Measurements from ENCODE around the gene GUCA1A. TPM values are rescaled to one million over a fixed set of nuclear protein-coding genes. Genes with fewer than 3 reads are reported as not detected.

Gene GUCA1A
- total RNA-seq, 1 experiment from 2014 or later = not detected

DNA sequence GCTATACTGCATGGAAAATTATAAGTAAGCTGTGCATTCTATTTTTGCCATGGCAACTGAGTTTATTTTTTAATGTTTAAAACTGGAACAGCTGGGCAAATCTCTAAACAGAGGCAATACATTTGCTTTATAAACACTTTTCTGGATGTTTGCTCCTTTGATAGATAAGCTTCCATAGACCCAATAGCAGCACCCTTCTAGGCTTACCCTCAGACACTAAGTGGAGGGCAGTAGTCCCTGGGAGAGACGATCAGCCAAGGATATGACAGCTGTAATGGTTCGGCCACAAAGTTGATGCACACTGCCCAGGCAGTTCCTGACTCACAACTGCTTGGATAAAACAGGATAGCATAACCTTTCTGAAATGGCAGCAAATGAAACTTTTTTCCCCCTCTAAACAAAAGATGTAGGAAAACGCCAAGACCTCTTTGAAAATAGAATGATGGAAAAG lies 53.0 kb downstream of the GUCA1A start:
- Histone ChIP-seq H3K4me2 (ENCODE audit: low read length) (peak overlapping the region; percentile 78), H3K27ac (ENCODE audit: low read depth, low read length) (peak overlapping the region; percentile 84)
- no peak for TF ChIP-seq EZH2 (IDR thresholded peaks at IDR 0.05)
- no peak for TF ChIP-seq ZNF274 (IDR thresholded peaks at IDR 0.05; ENCODE audit: low read depth, low read length)
- TF ChIP-seq JUND (IDR thresholded peaks at IDR 0.05) = no peak
- TF ChIP-seq EGR1 (IDR thresholded peaks at IDR 0.05; ENCODE audit: low read depth) = no peak
- TF ChIP-seq, protein P1, sequence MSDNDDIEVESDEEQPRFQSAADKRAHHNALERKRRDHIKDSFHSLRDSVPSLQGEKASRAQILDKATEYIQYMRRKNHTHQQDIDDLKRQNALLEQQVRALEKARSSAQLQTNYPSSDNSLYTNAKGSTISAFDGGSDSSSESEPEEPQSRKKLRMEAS (IDR thresholded peaks at IDR 0.05) = no peak

GRCh38 chr6:42226645-42227143 lies 53.5 kb downstream of the GUCA1A start:
- H3K36me3 ChIP-seq (ENCODE audit: control insufficient read depth in 1 of 2, insufficient read depth in 2 of 2, low read length in 2 of 2) = no peaks in the 10 kb centered on the region
- ChIA-PET CTCF (interaction anchor here (1.8 to 3.0 kb wide), 4 partner anchors 12 to 439 kb away, joined by 5 to 13 read pairs (median 10); partner anchors contain the start of gene TOMM6), POLR2A (interaction anchor here (1.1 to 2.0 kb wide), 5 partner anchors 10 to 555 kb away, joined by 3 to 12 read pairs (median 5); partner anchors contain the start of gene BICRAL), RAD21 (ENCODE audit: low non-redundant PET in 1 of 2, low total read pairs in 2 of 2, uncharacterized antibody in 2 of 2, unreplicated experiment in 2 of 2) (no interaction called here)
- peak; percentile 85 for ATAC-seq
- no peaks in the 10 kb centered on the region for H3K9me2 ChIP-seq (ENCODE audit: insufficient read depth)
- BruUV-seq (replicated peaks) = no TSS peak
- no peaks in the 10 kb centered on the region for H3K9me3 ChIP-seq (ENCODE audit: control insufficient read depth in 1 of 2, insufficient read depth in 1 of 2, low read depth in 1 of 2, low read length in 2 of 2)
- DNase-seq (ENCODE audit: low read depth, low spot score) = peak; percentile 98
- H3K4me1 ChIP-seq (ENCODE audit: control insufficient read depth in 1 of 2, insufficient read depth in 2 of 2, low read length in 2 of 2) = peaks cover 47 to 81% of the 10 kb centered on the region in 2 experiments
- no peaks in the 10 kb centered on the region for H3K27me3 ChIP-seq (ENCODE audit: insufficient read depth, low read length)
- H2AFZ ChIP-seq (ENCODE audit: low read depth, low read length, poor library complexity, severe bottlenecking) = no peak overlapping the region
- no peaks in the 10 kb centered on the region for H4K20me1 ChIP-seq (ENCODE audit: insufficient read depth)
- no peaks in the 10 kb centered on the region for H3K79me2 ChIP-seq (ENCODE audit: insufficient read depth, low read length)
- H3K4me2 ChIP-seq (ENCODE audit: low read length) = peak overlapping the region; percentile 78
- peak overlapping the region; percentile 84 for H3K27ac ChIP-seq (ENCODE audit: low read depth, low read length)
- intact Hi-C loops (cut with micrococcal nuclease) = loop anchor here (10.0 kb wide), 2 partner anchors 318 to 648 kb away; partner anchors contain the start of gene RPL7L1
- peak overlapping the region; percentile 59 for H3K9ac ChIP-seq (ENCODE audit: low read length)
- H3K4me3 ChIP-seq (replicated peaks in 1 of 2; ENCODE audit: low read depth in 1 of 2, low read length in 2 of 2) = peak overlapping the region; percentile 12 to 48
- TF ChIP-seq, protein P1 (IDR thresholded peaks at IDR 0.05) = peak; percentile 83
- TF ChIP-seq, protein P2, sequence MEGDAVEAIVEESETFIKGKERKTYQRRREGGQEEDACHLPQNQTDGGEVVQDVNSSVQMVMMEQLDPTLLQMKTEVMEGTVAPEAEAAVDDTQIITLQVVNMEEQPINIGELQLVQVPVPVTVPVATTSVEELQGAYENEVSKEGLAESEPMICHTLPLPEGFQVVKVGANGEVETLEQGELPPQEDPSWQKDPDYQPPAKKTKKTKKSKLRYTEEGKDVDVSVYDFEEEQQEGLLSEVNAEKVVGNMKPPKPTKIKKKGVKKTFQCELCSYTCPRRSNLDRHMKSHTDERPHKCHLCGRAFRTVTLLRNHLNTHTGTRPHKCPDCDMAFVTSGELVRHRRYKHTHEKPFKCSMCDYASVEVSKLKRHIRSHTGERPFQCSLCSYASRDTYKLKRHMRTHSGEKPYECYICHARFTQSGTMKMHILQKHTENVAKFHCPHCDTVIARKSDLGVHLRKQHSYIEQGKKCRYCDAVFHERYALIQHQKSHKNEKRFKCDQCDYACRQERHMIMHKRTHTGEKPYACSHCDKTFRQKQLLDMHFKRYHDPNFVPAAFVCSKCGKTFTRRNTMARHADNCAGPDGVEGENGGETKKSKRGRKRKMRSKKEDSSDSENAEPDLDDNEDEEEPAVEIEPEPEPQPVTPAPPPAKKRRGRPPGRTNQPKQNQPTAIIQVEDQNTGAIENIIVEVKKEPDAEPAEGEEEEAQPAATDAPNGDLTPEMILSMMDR (IDR thresholded peaks at IDR 0.05 in 2 of 3, conservative IDR thresholded peaks at IDR 0.05 in 1 of 3; ENCODE audit: borderline replicate concordance in 1 of 3, insufficient read depth in 1 of 3, low read depth in 2 of 3, low read length in 2 of 3) = no peak
- TF ChIP-seq, protein P3, sequence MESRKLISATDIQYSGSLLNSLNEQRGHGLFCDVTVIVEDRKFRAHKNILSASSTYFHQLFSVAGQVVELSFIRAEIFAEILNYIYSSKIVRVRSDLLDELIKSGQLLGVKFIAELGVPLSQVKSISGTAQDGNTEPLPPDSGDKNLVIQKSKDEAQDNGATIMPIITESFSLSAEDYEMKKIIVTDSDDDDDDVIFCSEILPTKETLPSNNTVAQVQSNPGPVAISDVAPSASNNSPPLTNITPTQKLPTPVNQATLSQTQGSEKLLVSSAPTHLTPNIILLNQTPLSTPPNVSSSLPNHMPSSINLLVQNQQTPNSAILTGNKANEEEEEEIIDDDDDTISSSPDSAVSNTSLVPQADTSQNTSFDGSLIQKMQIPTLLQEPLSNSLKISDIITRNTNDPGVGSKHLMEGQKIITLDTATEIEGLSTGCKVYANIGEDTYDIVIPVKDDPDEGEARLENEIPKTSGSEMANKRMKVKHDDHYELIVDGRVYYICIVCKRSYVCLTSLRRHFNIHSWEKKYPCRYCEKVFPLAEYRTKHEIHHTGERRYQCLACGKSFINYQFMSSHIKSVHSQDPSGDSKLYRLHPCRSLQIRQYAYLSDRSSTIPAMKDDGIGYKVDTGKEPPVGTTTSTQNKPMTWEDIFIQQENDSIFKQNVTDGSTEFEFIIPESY (IDR thresholded peaks at IDR 0.05; ENCODE audit: extremely low read depth, insufficient replicate concordance, low read length) = peak; percentile 69
- TF ChIP-seq SP1 (IDR thresholded peaks at IDR 0.05; ENCODE audit: low read depth) (peak; percentile 97), CEBPB (IDR thresholded peaks at IDR 0.05; ENCODE audit: low read depth) (peak; percentile 81), ATF3 (IDR thresholded peaks at IDR 0.05) (no peak; the same call in 1 of the 2 replicates), TCF7L2 (IDR thresholded peaks at IDR 0.05; ENCODE audit: borderline replicate concordance, extremely low read depth, insufficient read depth, insufficient read length) (peak; percentile 67), SRF (IDR thresholded peaks at IDR 0.05; ENCODE audit: low read depth) (peak; percentile 93), EGR1 (IDR thresholded peaks at IDR 0.05; ENCODE audit: low read depth) (peak; percentile 55; the same call in 1 of the 2 replicates)

More for the DNA sequence above, 53.0 kb downstream of the GUCA1A start:
- no peak overlapping the region for H2AFZ ChIP-seq (ENCODE audit: low read depth, low read length, poor library complexity, severe bottlenecking)
- H3K27me3 ChIP-seq (ENCODE audit: insufficient read depth, low read length) = no peaks in the 10 kb centered on the region
- ChIA-PET RAD21 (ENCODE audit: low non-redundant PET in 1 of 2, low total read pairs in 2 of 2, uncharacterized antibody in 2 of 2, unreplicated experiment in 2 of 2) (interaction anchor here in 1 of 2 experiments (0.7 kb wide), 1 partner anchor 339 kb away, joined by 3 read pairs; no protein-coding TSS in a partner anchor), CTCF (interaction anchor here (1.0 to 3.0 kb wide), 5 partner anchors 11 to 439 kb away, joined by 3 to 13 read pairs (median 9); partner anchors contain the start of genes TAF8 and TOMM6), POLR2A (interaction anchor here (1.1 to 2.0 kb wide), 5 partner anchors 9 to 556 kb away, joined by 3 to 12 read pairs (median 5); partner anchors contain the start of gene BICRAL)
- peak; percentile 39 for DNase-seq (ENCODE audit: low read depth, low spot score)
- BruUV-seq (replicated peaks) = TSS peak; percentile 77
- no peaks in the 10 kb centered on the region for H3K79me2 ChIP-seq (ENCODE audit: insufficient read depth, low read length)
- H3K4me1 ChIP-seq (ENCODE audit: control insufficient read depth in 1 of 2, insufficient read depth in 2 of 2, low read length in 2 of 2) = peaks cover 47 to 86% of the 10 kb centered on the region in 2 experiments
- H3K36me3 ChIP-seq (ENCODE audit: control insufficient read depth in 1 of 2, insufficient read depth in 2 of 2, low read length in 2 of 2) = no peaks in the 10 kb centered on the region
- H3K9me3 ChIP-seq (ENCODE audit: control insufficient read depth in 1 of 2, insufficient read depth in 1 of 2, low read depth in 1 of 2, low read length in 2 of 2) = no peaks in the 10 kb centered on the region
- no peaks in the 10 kb centered on the region for H4K20me1 ChIP-seq (ENCODE audit: insufficient read depth)
- H3K4me3 ChIP-seq (replicated peaks in 1 of 2; ENCODE audit: low read depth in 1 of 2, low read length in 2 of 2) = peak overlapping the region; percentile 12 to 48
- H3K9ac ChIP-seq (ENCODE audit: low read length) = peak overlapping the region; percentile 59
- intact Hi-C loops (cut with micrococcal nuclease) = loop anchor here (10.0 kb wide), 2 partner anchors 319 to 649 kb away; partner anchors contain the start of gene RPL7L1
- ATAC-seq = peak; percentile 57
- no peaks in the 10 kb centered on the region for H3K9me2 ChIP-seq (ENCODE audit: insufficient read depth)
